CD4-positive, alpha-beta T cell (primary cell): ENCODE results near the gene SYNPO. TPM values are rescaled to one million over a fixed set of nuclear protein-coding genes. Genes with fewer than 3 reads are reported as not detected.

Experiments used
- ATAC-seq: fragments of 200-7000 bp; cut with Tn5 transposase; one replicate; pipeline ENCODE4 v1.10.0; 2022; ENCODE audit warnings: mild to moderate bottlenecking; ENCODE audit not compliant: poor library complexity
- CTCF ChIA-PET: fragments of 350-600 bp; sonication (Branson Sonifier 250); formaldehyde crosslinking; loops from one replicate; lab custom pipeline; 2021; ENCODE audit warnings: antibody characterized with exemption, inconsistent platforms; lab: Charles Lee
- POLR2A ChIA-PET: fragments of 350-600 bp; sonication (Branson Sonifier 250); formaldehyde crosslinking; loops from one replicate; lab custom pipeline; 2021; ENCODE audit warnings: antibody characterized with exemption, inconsistent platforms; lab: Charles Lee
- DNase-seq, 14 experiments: peaks; one replicate each; pipeline ENCODE4 v3.0.0-alpha.2; 2013 to 2020; ENCODE audit warnings: mixed read lengths in 2 of 14
- H3K27ac ChIP-seq, 2 donors: one replicate each; pipeline versions ENCODE4 v1.5.1 to v1.7.0; 2013; ENCODE audit warnings: low read length in 2 of 2, low read depth in 1 of 2, mild to moderate bottlenecking in 1 of 2
- H3K27me3 ChIP-seq, 2 experiments: 1 replicate in 1 of 2; 2 replicates in 1 of 2; pipeline versions ENCODE4 v1.6.1 to v1.7.0; 2013; ENCODE audit warnings: low read length in 2 of 2, control low read depth in 1 of 2, mild to moderate bottlenecking in 1 of 2, moderate library complexity in 1 of 2; ENCODE audit not compliant: insufficient read depth in 2 of 2, control insufficient read depth in 1 of 2
- H3K36me3 ChIP-seq: one replicate; pipeline ENCODE4 v1.6.1; 2013; ENCODE audit warnings: low read length, control low read depth; ENCODE audit not compliant: insufficient read depth
- H3K4me1 ChIP-seq: one replicate; pipeline ENCODE4 v1.6.1; 2013; ENCODE audit warnings: low read length, control low read depth; ENCODE audit not compliant: insufficient read depth
- H3K4me3 ChIP-seq: one replicate; pipeline ENCODE4 v1.5.1; 2013; ENCODE audit warnings: mild to moderate bottlenecking, low read length, moderate library complexity
- H3K9me3 ChIP-seq, 2 experiments: 1 replicate in 1 of 2; 2 replicates in 1 of 2; pipeline versions ENCODE4 v1.6.1 to v1.7.0; 2013; ENCODE audit warnings: low read length in 2 of 2, mild to moderate bottlenecking in 2 of 2, control low read depth in 1 of 2, moderate library complexity in 1 of 2; ENCODE audit not compliant: control insufficient read depth in 1 of 2, insufficient read depth in 1 of 2
- H3K27ac Mint-ChIP-seq: one replicate; pipeline ENCODE4 v1.8.0; 2020; ENCODE audit warnings: mixed read lengths
- H3K27me3 Mint-ChIP-seq: one replicate; pipeline ENCODE4 v1.8.0; 2021; ENCODE audit warnings: mixed read lengths
- H3K36me3 Mint-ChIP-seq: one replicate; pipeline ENCODE4 v1.8.0; 2021; ENCODE audit warnings: low read depth, mixed read lengths
- H3K4me1 Mint-ChIP-seq: one replicate; pipeline ENCODE4 v1.8.0; 2021; ENCODE audit warnings: low read depth, mixed read lengths
- H3K4me3 Mint-ChIP-seq: one replicate; pipeline ENCODE4 v1.8.0; 2020; ENCODE audit warnings: mild to moderate bottlenecking, mixed read lengths
- H3K9me3 Mint-ChIP-seq: one replicate; pipeline ENCODE4 v1.8.0; 2020; ENCODE audit warnings: mixed read lengths
- intact Hi-C, 2 experiments: fragments of 100-400 bp; cut with DNase I in 1 of 2; cut with micrococcal nuclease in 1 of 2; formaldehyde crosslinking; loops; one replicate each; pipeline versions ENCODE4 v1.15.1 to v1.9.0; 2023 to 2025; cut with DNase I, micrococcal nuclease
- total RNA-seq, 174 experiments: library from RNA in 2 of 174; stranded (reverse) in 2 of 174; gene quantifications; one replicate each; pipeline ENCODE4 v1.2.3 and lab custom pipeline; 2021 to 2026
- TF ChIP-seq, protein P1 (sequence below): fragments of 200-600 bp; IDR thresholded peaks from one replicate; pipeline ENCODE4 v1.8.0; 2022; ENCODE audit warnings: antibody characterized with exemption, mild to moderate bottlenecking

The SYNPO gene
- total RNA-seq, 2 experiments from 2014 or later: 0.06 to 0.14 TPM

DNA sequence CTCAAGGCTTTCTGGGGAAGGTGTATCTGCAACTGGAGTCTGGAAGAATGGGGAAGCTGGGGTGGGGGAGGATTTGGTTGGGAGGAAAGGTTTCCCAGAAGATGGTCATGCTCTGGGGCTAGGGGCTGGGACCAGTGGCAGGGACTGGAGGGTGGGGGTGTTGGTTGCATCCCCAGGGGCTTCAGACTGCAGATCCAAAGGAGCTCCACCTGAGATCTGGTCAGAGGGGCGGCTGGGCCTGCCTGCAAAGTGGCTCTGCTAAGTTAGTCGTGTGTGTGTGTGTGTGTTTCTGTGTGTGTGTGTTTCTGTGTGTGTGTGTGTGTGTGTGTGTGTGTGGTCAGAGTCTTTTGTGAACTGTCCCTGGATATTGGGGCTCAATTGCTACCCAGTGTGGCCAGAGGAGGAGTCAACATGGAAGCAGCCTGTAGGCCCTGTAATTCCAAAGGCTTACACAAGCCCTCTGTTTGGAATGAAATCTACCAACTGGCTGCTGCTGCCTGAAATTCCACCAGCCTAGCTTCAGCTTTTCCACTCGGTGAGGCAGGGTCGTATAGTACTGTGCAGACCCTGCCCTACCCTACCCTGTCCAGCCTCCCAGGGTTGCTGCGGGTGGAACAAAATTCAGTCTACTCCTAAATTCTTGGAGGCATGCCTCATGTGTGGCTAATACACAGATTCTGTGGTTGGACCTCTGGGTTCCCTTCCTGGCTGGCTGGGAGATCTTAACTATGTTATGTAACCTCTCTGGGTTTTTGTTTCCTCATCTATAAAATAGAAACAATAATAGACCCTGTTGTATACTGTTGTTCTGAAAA, 12.5 kb upstream of the SYNPO start:
- Histone ChIP-seq H3K27ac (no peak overlapping the region), H3K36me3 (no peaks in the 10 kb centered on the region), H3K4me1 (peaks cover 27% of the 10 kb centered on the region), H3K4me3 (no peak overlapping the region), H3K27me3 (peaks cover 0 to 6% of the 10 kb centered on the region in 2 experiments), H3K9me3 (no peaks in the 10 kb centered on the region)
- no peaks in the 10 kb centered on the region for H3K9me3 Mint-ChIP-seq
- H3K27me3 Mint-ChIP-seq: peaks cover 14% of the 10 kb centered on the region
- ChIA-PET POLR2A (no interaction called here), CTCF (no interaction called here)
- TF ChIP-seq, protein P1, sequence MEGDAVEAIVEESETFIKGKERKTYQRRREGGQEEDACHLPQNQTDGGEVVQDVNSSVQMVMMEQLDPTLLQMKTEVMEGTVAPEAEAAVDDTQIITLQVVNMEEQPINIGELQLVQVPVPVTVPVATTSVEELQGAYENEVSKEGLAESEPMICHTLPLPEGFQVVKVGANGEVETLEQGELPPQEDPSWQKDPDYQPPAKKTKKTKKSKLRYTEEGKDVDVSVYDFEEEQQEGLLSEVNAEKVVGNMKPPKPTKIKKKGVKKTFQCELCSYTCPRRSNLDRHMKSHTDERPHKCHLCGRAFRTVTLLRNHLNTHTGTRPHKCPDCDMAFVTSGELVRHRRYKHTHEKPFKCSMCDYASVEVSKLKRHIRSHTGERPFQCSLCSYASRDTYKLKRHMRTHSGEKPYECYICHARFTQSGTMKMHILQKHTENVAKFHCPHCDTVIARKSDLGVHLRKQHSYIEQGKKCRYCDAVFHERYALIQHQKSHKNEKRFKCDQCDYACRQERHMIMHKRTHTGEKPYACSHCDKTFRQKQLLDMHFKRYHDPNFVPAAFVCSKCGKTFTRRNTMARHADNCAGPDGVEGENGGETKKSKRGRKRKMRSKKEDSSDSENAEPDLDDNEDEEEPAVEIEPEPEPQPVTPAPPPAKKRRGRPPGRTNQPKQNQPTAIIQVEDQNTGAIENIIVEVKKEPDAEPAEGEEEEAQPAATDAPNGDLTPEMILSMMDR: no peak
- H3K27ac Mint-ChIP-seq: no peak overlapping the region
- DNase-seq: no peak
- H3K4me1 Mint-ChIP-seq: peaks cover 26% of the 10 kb centered on the region
- no peak for ATAC-seq
- H3K36me3 Mint-ChIP-seq: no peaks in the 10 kb centered on the region
- H3K4me3 Mint-ChIP-seq: no peak overlapping the region
- intact Hi-C loops: no loop called here

DNA sequence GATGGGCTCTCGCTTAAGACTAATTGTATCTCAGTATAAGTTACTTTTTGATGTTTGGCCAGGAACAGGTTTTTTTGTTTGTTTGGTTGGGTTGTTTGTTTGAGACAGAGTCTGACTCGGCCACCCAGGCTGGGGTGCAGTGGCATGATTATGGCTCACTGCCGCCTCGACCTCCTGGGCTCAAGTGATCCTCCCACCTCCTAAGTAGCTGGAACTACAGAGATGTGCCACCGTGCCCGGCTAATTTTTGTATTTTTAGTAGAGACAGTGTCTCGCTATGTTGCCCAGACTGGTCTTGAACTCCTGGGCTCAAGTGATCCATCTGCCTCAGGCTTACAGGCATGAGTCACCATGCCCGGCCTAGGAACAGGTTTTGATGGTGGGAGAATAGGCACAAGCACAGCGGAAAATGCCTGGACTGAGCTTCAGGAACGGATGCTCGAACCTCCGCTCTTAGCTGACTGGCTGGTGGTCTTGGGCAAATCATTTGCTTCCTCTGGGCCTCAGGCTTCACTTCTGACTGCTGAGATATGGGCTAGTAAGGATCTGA, 11.4 kb upstream of the SYNPO start:
- peaks cover 0 to 6% of the 10 kb centered on the region in 2 experiments for H3K27me3 ChIP-seq
- TF ChIP-seq, protein P1: no peak
- no peak overlapping the region for H3K4me3 Mint-ChIP-seq
- no peaks in the 10 kb centered on the region for H3K36me3 ChIP-seq
- no peak overlapping the region for H3K4me3 ChIP-seq
- ChIA-PET POLR2A (no interaction called here), CTCF (no interaction called here)
- H3K27ac Mint-ChIP-seq: no peak overlapping the region
- intact Hi-C loops: no loop called here
- no peak for DNase-seq
- no peak overlapping the region for H3K27ac ChIP-seq
- no peak for ATAC-seq
- H3K9me3 Mint-ChIP-seq: no peaks in the 10 kb centered on the region
- H3K27me3 Mint-ChIP-seq: peaks cover 12% of the 10 kb centered on the region
- peaks cover 18% of the 10 kb centered on the region for H3K4me1 ChIP-seq
- H3K36me3 Mint-ChIP-seq: no peaks in the 10 kb centered on the region
- H3K9me3 ChIP-seq: no peaks in the 10 kb centered on the region
- peaks cover 15% of the 10 kb centered on the region for H3K4me1 Mint-ChIP-seq

- H3K4me3 Mint-ChIP-seq: no peak overlapping the region
- peaks cover 11% of the 10 kb centered on the region for H3K4me1 ChIP-seq
- H3K4me1 Mint-ChIP-seq: peaks cover 10% of the 10 kb centered on the region
- peaks cover 0 to 6% of the 10 kb centered on the region in 2 experiments for H3K27me3 ChIP-seq
- no peaks in the 10 kb centered on the region for H3K36me3 Mint-ChIP-seq
- H3K27ac ChIP-seq: no peak overlapping the region
- H3K4me3 ChIP-seq: no peak overlapping the region
- DNase-seq (no peak), ATAC-seq (no peak)
- ChIA-PET CTCF (no interaction called here), POLR2A (no interaction called here)
- H3K9me3 ChIP-seq: no peaks in the 10 kb centered on the region
- H3K9me3 Mint-ChIP-seq: no peaks in the 10 kb centered on the region
- H3K36me3 ChIP-seq: no peaks in the 10 kb centered on the region
- intact Hi-C loops: no loop called here
- no peak overlapping the region for H3K27ac Mint-ChIP-seq
- peaks cover 7% of the 10 kb centered on the region for H3K27me3 Mint-ChIP-seq
- TF ChIP-seq, protein P1: no peak
Observed at GRCh38 chr5:150630016-150630415, 10.4 kb upstream of the SYNPO start.
